ENCODE measurements around the gene ZNF385D.

Gene ZNF385D

DNA sequence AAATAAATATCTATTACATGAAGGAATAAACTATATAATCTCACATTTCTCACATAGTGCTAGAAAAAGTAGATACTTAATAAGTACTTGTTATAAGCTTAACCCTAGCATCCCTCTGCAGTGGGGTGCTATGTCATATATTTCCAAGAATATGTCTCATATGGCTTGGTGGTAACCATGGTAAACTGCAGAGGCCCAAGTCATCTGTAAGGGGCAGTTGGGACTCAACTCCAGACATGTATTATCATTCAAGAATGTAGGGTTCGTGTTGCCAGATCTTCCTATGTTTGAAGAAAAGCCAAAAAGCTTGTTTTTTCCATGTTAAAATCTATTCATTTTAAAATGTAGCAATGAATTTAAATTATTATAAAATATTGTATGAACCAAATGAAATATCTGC is 46.2 kb downstream of the ZNF385D start:
- Histone ChIP-seq H3K9ac (ENCODE audit: low read length) (no peak overlapping the region), H3K27me3 (ENCODE audit: control insufficient read depth, insufficient read depth, low read length) (no peaks in the 10 kb centered on the region), H3K27ac (ENCODE audit: low read depth, low read length) (no peak overlapping the region), H3K4me1 (ENCODE audit: control insufficient read depth, insufficient read depth, low read length) (no peaks in the 10 kb centered on the region), H3K4me3 (ENCODE audit: low read length) (no peak overlapping the region), H3K36me3 (ENCODE audit: control insufficient read depth, insufficient read depth, low read length) (no peaks in the 10 kb centered on the region)

DNA sequence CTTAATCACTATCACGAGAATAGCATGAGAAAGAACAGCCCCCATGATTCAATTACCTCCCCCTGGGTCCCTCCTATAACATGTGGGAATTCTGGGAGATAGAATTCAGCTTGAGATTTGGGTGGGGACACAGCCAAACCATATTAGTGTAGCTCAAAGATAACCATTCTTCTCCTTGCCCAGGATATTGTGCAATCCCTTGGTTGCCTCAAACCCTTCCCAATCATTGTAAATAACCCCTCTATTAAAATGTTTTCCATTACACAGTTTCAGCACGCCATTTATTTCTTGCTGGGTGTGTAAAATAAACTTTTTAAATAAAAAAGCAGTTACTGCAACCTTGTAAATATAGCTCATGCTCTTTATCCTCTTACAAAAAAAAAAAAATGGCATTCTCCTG is 47.7 kb downstream of the ZNF385D start:
- no peak overlapping the region for H3K9ac ChIP-seq (ENCODE audit: low read length)
- no peaks in the 10 kb centered on the region for H3K4me1 ChIP-seq (ENCODE audit: control insufficient read depth, insufficient read depth, low read length)
- no peaks in the 10 kb centered on the region for H3K27me3 ChIP-seq (ENCODE audit: control insufficient read depth, insufficient read depth, low read length)
- no peak overlapping the region for H3K4me3 ChIP-seq (ENCODE audit: low read length)
- no peak overlapping the region for H3K27ac ChIP-seq (ENCODE audit: low read depth, low read length)
- no peaks in the 10 kb centered on the region for H3K36me3 ChIP-seq (ENCODE audit: control insufficient read depth, insufficient read depth, low read length)

DNA sequence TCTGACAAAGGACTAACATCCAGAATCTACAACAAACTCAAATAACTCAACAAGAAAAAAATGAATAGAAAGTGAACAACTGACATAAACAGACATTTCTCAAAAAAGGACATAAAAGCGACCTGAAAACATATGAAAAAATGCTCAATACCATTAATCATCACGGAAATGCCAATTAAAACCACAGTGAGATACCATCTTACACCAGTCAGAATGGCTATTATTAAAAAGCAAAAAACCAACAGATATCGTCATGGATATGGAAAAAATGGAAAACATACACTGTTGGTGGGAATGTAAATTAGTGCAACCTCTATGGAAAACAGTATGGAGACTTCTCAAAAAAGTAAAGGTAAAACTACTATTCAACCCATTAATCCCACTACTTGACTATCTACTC is 53.3 kb downstream of the ZNF385D start:
- Histone ChIP-seq H3K9ac (ENCODE audit: low read length) (no peak overlapping the region), H3K27me3 (ENCODE audit: control insufficient read depth, insufficient read depth, low read length) (no peaks in the 10 kb centered on the region), H3K27ac (ENCODE audit: low read depth, low read length) (no peak overlapping the region), H3K36me3 (ENCODE audit: control insufficient read depth, insufficient read depth, low read length) (no peaks in the 10 kb centered on the region), H3K4me1 (ENCODE audit: control insufficient read depth, insufficient read depth, low read length) (no peaks in the 10 kb centered on the region), H3K4me3 (ENCODE audit: low read length) (no peak overlapping the region)

DNA sequence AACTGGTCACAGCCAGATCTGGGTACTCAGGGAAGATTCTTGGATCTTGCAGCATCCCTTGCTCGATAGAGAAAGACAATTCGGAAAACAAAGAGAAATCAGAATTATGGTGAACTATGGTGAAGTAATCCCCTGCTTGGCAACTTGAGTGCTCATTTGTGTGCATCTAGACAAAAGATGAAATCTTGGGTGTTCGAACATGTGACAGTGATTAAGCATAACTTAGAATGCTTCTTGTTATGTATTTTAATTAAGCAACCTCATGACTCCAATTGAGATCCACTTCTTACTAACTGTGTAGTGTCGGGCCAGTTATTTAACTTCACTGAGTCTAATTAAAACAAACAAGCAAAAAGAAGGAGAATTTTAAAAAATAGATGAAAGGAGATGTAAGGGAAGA is 56.5 kb downstream of the ZNF385D start:
- no peak overlapping the region for H3K9ac ChIP-seq (ENCODE audit: low read length)
- no peaks in the 10 kb centered on the region for H3K27me3 ChIP-seq (ENCODE audit: control insufficient read depth, insufficient read depth, low read length)
- H3K4me3 ChIP-seq (ENCODE audit: low read length), result no peak overlapping the region
- H3K27ac ChIP-seq (ENCODE audit: low read depth, low read length), result no peak overlapping the region
- no peaks in the 10 kb centered on the region for H3K4me1 ChIP-seq (ENCODE audit: control insufficient read depth, insufficient read depth, low read length)
- no peaks in the 10 kb centered on the region for H3K36me3 ChIP-seq (ENCODE audit: control insufficient read depth, insufficient read depth, low read length)

DNA sequence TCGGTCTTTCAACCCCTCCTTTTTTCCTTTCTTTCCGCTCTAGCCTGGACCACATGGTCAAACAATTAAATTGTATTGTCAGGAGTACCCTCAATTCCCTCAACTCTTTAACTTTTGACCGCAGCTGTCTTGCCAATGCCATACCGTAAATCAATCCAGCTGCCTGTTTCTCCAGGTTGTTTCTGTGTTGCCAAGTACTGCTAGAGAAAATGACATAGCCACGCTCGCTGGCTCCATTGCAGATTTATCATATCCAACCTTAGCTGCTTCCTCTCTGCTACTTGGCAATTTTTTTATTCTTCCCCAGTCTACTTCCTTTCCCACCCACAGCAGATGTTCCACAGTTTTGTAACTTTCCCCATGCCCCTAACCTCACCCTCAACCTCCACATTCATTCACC is 60.0 kb downstream of the ZNF385D start:
- Histone ChIP-seq H3K4me1 (ENCODE audit: control insufficient read depth, insufficient read depth, low read length) (no peaks in the 10 kb centered on the region), H3K27me3 (ENCODE audit: control insufficient read depth, insufficient read depth, low read length) (no peaks in the 10 kb centered on the region), H3K9ac (ENCODE audit: low read length) (no peak overlapping the region), H3K4me3 (ENCODE audit: low read length) (no peak overlapping the region), H3K36me3 (ENCODE audit: control insufficient read depth, insufficient read depth, low read length) (no peaks in the 10 kb centered on the region), H3K27ac (ENCODE audit: low read depth, low read length) (no peak overlapping the region)

DNA sequence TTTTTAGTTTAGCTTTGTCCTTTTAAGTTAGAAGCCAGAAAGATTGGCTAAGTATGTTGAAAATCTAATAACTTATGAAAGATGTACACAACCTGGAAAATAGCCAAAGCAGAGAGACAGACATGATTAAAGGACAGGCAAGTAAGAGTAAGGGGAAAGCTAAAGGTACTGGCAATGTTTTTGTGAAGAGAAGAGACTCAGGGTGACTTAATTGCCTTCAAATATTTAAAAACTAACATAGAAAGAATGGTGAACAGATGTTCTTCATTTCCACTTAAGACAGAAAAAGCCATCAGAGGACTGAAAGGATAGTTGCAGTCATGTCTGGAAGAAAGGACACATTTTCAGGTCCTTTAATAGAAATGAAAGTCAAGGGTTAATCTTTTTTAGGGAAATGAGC is 68.8 kb downstream of the ZNF385D start:
- Histone ChIP-seq H3K36me3 (ENCODE audit: control insufficient read depth, insufficient read depth, low read length) (no peaks in the 10 kb centered on the region), H3K9ac (ENCODE audit: low read length) (no peak overlapping the region), H3K27me3 (ENCODE audit: control insufficient read depth, insufficient read depth, low read length) (no peaks in the 10 kb centered on the region), H3K27ac (ENCODE audit: low read depth, low read length) (no peak overlapping the region), H3K4me3 (ENCODE audit: low read length) (no peak overlapping the region), H3K4me1 (ENCODE audit: control insufficient read depth, insufficient read depth, low read length) (no peaks in the 10 kb centered on the region)

DNA sequence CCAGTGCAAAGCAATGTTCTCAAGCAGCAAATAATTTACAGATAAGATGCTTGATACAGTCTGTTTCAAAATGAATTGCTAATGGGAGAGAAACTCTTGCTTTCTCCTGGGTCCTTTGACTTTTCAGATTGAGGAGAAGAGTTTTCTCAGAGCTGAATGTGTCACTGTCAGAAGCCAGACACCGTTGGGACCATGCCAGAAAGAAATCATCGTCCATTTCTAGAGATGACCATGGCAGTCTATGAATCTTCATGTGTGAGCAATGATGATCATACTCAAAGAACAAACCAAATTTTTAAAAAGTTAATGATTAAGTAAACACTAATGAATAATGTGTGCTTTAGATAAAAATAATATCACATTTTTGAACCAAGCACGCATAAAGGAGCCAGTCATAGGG is 77.6 kb downstream of the ZNF385D start:
- Histone ChIP-seq H3K27ac (ENCODE audit: low read depth, low read length) (no peak overlapping the region), H3K36me3 (ENCODE audit: control insufficient read depth, insufficient read depth, low read length) (no peaks in the 10 kb centered on the region), H3K9ac (ENCODE audit: low read length) (no peak overlapping the region), H3K27me3 (ENCODE audit: control insufficient read depth, insufficient read depth, low read length) (no peaks in the 10 kb centered on the region), H3K4me3 (ENCODE audit: low read length) (no peak overlapping the region), H3K4me1 (ENCODE audit: control insufficient read depth, insufficient read depth, low read length) (no peaks in the 10 kb centered on the region)

DNA sequence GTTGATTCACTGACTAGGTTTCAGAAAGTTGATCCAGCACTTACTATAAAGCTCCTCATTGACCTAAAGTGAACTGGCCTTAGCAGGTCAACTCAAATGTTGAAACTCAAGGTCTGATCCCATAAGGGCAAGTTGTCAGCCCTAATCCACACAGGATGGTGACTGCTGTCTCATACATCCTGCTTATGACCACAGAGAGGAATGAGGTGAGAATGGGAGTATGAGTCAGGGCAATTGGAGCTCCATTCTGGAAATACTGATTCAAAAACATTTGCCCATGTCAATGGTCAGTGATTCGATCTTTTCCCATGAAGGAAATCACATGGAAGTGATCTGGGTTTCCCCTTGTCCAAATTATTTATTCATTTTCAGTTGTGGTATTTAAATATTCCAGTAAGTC is 78.7 kb downstream of the ZNF385D start:
- H3K36me3 ChIP-seq (ENCODE audit: control insufficient read depth, insufficient read depth, low read length), result no peaks in the 10 kb centered on the region
- no peaks in the 10 kb centered on the region for H3K27me3 ChIP-seq (ENCODE audit: control insufficient read depth, insufficient read depth, low read length)
- no peaks in the 10 kb centered on the region for H3K4me1 ChIP-seq (ENCODE audit: control insufficient read depth, insufficient read depth, low read length)
- no peak overlapping the region for H3K9ac ChIP-seq (ENCODE audit: low read length)
- no peak overlapping the region for H3K4me3 ChIP-seq (ENCODE audit: low read length)
- H3K27ac ChIP-seq (ENCODE audit: low read depth, low read length), result no peak overlapping the region

DNA sequence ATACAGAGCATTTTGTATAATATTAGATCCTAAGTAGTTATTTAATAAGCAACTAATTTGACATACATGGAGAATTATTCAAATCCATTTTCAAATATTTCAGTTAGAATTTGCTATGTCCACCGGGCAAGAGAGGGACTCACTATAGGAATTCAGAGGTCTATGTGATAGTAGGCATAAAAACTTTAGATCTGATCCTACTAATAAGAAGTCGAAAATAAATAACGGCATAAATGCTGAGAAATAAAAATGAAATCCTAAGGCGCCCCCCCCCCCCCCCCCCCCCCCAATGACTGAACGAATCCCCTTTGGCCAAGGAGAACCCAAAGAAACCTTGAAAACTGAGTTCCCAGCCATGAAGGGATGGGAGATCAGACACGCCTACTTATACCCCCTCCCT is 80.6 kb downstream of the ZNF385D start:
- Histone ChIP-seq H3K36me3 (ENCODE audit: control insufficient read depth, insufficient read depth, low read length) (no peaks in the 10 kb centered on the region), H3K27ac (ENCODE audit: low read depth, low read length) (no peak overlapping the region), H3K4me1 (ENCODE audit: control insufficient read depth, insufficient read depth, low read length) (no peaks in the 10 kb centered on the region), H3K27me3 (ENCODE audit: control insufficient read depth, insufficient read depth, low read length) (no peaks in the 10 kb centered on the region), H3K4me3 (ENCODE audit: low read length) (no peak overlapping the region), H3K9ac (ENCODE audit: low read length) (no peak overlapping the region)

DNA sequence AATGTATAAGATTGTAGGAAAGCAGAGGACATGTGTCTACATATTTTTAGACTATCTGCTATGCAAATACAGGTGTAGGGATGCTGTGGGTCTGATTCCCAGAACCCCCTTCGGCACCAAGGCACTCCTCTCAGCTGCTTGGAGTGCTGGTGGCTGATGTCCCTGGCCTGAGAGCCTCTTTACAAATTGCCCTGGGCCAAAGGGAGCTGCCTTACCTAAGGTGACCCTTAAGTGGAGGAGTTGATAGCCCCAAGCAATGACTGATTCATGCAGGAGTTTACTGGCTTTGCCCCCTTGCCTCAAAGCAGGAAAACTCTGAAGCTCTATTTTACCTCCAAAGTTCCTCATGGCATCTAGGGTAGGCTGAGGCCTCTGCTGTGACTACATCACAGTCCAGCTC is 83.0 kb downstream of the ZNF385D start:
- no peaks in the 10 kb centered on the region for H3K4me1 ChIP-seq (ENCODE audit: control insufficient read depth, insufficient read depth, low read length)
- no peaks in the 10 kb centered on the region for H3K36me3 ChIP-seq (ENCODE audit: control insufficient read depth, insufficient read depth, low read length)
- H3K27ac ChIP-seq (ENCODE audit: low read depth, low read length), result no peak overlapping the region
- no peak overlapping the region for H3K9ac ChIP-seq (ENCODE audit: low read length)
- H3K4me3 ChIP-seq (ENCODE audit: low read length), result no peak overlapping the region
- H3K27me3 ChIP-seq (ENCODE audit: control insufficient read depth, insufficient read depth, low read length), result no peaks in the 10 kb centered on the region

DNA sequence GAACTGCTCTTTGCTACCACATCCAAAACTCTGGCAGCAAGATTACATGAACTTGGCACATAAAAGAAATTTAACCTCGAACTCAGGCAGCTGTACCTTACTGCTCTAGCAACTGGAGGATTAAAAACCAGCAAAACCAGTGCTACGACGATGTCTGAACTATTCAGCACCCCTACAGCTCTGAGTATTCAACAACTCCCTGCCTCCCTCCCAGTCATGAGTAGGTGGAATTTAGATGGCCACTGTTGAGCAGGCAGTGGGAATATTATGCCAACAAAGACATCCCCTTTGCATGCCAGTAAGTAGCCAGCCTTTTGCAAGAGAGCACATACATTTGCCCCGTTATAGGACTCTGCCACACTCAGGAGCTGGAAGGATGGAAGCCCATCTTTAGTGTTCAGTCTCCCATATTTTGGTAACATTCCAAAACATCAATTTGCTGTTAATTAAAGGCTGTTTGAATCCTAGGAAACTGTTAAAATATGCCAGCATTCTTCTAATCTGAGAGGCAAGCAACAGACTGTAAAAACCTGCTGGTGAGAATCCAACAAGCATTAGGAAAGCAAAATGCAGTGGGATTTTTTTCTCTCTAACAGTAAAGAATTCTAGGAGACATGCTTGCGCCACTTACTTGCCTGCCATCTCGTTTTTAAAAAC is 85.4 kb downstream of the ZNF385D start:
- Histone ChIP-seq H3K27me3 (ENCODE audit: control insufficient read depth, insufficient read depth, low read length) (no peaks in the 10 kb centered on the region), H3K4me3 (ENCODE audit: low read length) (no peak overlapping the region), H3K36me3 (ENCODE audit: control insufficient read depth, insufficient read depth, low read length) (no peaks in the 10 kb centered on the region), H3K9ac (ENCODE audit: low read length) (no peak overlapping the region), H3K4me1 (ENCODE audit: control insufficient read depth, insufficient read depth, low read length) (no peaks in the 10 kb centered on the region), H3K27ac (ENCODE audit: low read depth, low read length) (no peak overlapping the region)

DNA sequence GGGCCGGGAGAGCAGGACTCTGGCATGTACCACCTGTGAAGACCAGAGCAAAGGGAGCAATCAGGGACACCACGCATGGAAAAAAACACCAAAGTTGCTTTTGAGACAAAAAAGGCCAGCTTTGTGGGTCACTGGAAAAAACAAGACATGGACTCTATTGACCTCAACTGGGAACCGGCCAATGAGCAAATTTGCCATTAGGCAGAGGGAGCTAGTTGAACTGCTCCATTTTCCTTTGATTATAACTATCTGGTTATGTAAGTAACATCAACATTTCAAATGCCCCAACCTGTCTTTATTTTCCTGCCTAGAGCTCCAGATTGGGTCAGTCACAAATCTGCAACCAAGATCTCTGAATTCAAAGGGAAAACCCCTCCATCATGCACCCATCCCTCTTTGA is 86.0 kb downstream of the ZNF385D start:
- no peak overlapping the region for H3K27ac ChIP-seq (ENCODE audit: low read depth, low read length)
- no peak overlapping the region for H3K9ac ChIP-seq (ENCODE audit: low read length)
- no peak overlapping the region for H3K4me3 ChIP-seq (ENCODE audit: low read length)

DNA sequence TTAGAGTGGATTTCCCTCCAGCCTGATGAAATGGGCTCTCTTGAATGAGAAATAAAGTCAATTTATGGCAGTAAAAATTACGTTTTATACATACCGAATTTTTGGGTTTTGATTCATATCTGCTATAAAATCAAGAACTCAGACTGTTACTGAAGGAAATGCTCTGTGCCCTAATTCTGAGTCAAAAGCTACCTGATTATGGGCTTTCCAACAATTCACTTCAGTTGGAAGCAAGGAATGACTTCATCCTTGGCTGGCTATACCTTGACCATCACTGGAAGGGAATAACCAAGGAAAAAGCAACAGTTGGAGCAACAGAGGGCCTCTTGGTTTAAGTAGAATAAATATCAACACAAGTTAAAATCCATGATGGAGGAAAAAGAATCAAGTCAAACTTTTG is 88.6 kb downstream of the ZNF385D start:
- Histone ChIP-seq H3K36me3 (ENCODE audit: control insufficient read depth, insufficient read depth, low read length) (no peaks in the 10 kb centered on the region), H3K27me3 (ENCODE audit: control insufficient read depth, insufficient read depth, low read length) (no peaks in the 10 kb centered on the region), H3K9ac (ENCODE audit: low read length) (no peak overlapping the region), H3K4me1 (ENCODE audit: control insufficient read depth, insufficient read depth, low read length) (no peaks in the 10 kb centered on the region), H3K27ac (ENCODE audit: low read depth, low read length) (no peak overlapping the region), H3K4me3 (ENCODE audit: low read length) (no peak overlapping the region)

More for the DNA sequence above, 86.0 kb downstream of the ZNF385D start:
- Histone ChIP-seq H3K36me3 (ENCODE audit: control insufficient read depth, insufficient read depth, low read length) (no peaks in the 10 kb centered on the region), H3K27me3 (ENCODE audit: control insufficient read depth, insufficient read depth, low read length) (no peaks in the 10 kb centered on the region), H3K4me1 (ENCODE audit: control insufficient read depth, insufficient read depth, low read length) (no peaks in the 10 kb centered on the region)
